Hippocampal formation (tissue), 2 donors: Measurements from ENCODE around the gene CNNM2.
A peak's percentile ranks its signal among the peaks of the same experiment; 100 is the strongest.
"Not testable (repeated sequence)": the region's sequence is repeated elsewhere in the genome, so short reads cannot be mapped to it uniquely, and the experiment has no call there.

Experiments used
- DNase-seq, 2 donors: peaks; one replicate each; lab custom pipeline; 2025; lab: John Stamatoyannopoulos, UW

Gene CNNM2

DNA sequence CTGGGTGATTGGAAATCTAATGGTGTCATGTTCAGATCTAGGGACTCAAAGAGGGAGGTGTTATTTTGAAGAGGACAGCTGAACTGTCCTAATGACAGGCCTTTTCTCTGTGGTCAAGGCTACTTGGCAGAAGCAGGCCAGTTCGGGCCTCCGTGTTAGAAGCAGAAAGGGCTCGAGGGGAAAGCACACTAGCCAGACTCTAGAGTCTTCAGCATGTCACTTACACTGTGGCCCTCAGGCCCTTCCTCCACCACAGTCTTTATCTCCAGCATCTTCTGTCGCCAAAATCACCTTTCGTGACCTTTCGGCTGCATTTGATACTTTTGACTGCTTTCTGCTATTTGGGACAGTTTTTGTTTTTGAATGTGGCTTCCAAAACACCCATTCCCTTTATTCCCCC, 123.3 kb downstream of the CNNM2 start:
- no peak for DNase-seq

DNA sequence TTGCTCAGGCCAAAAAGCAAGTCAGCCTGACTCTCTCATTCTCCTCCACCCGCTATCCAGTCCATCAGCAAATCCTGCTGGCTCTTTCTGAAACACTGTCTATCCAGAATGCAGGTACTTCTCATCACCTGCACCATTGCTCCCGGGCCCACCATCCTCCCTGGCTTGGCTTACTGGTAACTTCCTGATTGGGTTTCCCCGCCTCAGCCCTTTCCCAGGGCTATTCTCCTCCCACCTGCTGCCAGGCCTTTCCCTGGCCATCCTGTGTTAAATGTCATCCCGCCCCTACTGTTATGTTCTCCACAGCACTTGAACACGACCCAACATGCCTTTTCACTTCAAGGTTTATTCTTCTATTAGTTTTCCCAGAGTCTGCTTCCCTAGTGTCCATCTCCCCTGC, 124.0 kb downstream of the CNNM2 start:
- DNase-seq, result no peak

DNA sequence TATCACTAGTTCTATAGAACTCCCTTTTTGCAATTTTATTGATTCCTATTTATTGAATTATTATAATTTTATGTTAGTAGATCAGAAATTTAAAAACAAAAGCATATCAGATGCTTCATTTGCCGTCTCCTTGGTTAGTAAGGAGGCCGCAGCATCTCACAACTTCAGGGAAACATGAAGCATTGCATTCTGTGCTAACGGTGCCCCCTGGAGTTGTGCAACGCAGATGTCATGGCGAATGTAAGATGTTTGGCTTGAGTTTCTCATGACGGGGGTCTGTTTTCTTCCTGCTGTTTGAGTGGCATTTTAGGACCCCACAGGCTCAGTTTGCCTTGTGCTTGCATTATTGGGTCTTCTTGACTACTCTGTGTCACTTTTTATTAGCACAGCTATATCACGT, 124.8 kb downstream of the CNNM2 start:
- DNase-seq, result no peak

DNA sequence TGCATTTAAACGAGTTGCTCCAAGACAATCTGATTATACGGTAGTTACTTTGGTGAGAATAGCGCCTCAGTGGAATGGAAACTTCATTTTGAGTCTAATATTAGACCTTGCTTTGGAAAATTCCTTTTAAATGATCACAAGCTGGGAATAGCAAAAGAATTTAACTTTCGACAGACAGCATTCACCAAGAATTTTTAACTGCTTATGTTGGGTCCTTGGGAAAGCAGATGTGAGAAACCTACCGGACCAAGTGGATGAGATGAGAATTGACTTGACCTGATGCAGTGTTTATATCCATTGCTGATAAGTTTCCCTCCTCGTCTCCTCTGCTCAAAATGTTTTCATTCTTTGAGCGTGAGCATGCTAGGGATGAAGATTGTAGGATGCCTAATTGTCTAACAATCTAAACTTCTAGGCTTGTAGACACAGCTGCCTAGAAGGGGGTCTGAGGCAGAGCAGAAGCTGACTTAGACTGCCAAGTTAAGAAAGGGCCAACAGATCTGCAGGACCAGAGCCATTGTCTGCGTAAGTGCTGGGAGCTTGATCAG, 126.9 kb downstream of the CNNM2 start:
- no peak for DNase-seq

DNA sequence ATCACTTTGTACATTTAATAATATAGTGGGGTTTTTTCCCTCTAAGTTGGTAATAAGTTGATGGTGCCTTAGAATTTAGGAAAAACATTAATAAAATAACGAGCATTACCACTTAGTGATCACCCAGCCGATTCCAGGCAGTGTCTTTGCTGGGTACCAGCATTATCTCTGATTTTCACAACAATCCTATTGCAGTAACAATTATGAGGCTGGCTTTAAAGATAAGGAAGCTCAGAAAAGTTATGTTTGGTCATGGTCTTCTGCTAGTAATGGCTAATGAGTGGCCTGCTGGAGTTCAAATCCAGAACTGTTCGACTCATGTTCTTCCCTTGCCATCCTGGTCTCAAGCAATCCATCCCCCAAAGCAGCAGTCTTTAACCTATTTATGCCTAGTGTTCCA, 127.9 kb downstream of the CNNM2 start:
- DNase-seq, result no peak

DNA sequence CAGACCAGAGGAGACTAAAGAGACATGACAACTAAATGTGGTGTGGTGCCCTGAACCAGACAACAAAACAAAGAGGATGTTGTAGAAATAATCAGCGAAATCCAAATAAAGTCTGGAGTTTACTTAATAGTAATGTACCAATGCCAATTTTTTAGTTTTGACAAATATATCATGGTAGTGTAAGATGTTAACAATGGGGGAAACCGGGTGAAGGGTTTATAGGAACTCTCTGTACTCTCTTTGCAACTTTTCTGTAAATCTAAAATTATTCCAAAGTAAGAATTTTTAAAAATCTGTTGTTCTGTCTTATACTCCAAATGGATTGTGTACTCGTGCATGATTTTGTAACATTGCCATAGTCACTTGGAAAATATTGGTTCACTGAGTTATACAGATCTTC, 129.3 kb downstream of the CNNM2 start:
- DNase-seq, result no peak

DNA sequence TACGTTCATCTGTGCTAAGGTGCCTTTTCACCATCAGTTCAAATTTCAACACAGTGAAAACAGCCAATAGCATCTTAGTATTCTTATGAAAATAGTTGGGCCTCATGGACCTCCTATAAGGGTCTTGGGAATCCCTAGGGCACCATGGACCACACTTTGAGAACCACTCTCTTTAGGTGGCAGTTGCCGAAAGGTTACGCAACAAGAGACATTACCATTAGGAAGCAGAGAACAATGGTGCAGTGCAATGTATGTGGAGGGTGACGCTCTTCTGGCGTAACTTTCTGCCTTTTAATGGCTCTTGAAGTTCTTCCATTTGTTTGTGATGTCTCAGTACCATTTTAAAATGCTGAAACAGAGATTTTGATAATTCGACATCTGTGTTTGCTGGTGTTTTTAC, 131.1 kb downstream of the CNNM2 start:
- DNase-seq, result no peak

DNA sequence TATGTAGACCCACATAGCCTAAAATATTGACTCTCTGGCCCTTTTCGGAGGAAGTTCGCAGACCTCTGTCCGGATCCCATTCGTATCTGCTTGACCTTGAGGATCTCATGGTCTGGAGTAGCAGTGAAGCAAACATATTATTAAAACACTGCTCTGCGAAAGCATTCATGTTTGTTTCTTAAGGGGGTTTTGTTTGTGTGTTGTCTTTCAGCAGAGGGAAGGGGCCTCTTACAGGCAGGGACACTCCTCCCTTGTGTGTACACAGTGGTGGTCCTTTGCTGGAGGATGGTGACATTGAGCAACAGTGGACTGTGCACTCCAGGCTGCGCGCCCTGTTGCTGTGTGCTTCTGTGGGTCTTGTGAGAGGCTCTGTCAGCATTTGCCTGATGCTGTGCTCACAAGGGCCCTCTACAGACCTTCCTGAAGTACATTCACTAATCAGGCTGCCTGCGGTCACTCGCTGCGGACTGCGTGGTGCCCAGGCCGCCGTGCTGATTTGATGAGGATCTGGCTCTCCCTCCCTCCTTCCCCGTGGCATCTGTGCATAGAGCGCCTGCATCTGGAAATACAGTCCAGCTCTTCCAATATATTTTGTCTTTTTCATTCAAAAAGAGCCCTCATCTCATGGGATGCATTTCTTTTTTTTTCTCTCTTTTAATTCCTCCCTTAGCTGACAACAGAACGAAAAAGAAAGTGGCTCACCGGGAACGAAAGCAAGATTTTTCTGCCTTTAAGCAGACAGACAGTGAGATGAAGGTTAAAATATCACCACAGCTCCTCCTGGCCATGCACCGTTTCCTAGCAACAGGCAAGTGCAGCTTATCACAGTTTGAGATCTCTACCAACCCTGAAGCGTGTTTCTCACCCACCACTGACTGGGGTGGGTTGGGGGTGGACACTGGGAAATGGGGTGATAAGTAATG, 135.8 kb downstream of the CNNM2 start:
- DNase-seq, result peak; percentile 32 to 60

DNA sequence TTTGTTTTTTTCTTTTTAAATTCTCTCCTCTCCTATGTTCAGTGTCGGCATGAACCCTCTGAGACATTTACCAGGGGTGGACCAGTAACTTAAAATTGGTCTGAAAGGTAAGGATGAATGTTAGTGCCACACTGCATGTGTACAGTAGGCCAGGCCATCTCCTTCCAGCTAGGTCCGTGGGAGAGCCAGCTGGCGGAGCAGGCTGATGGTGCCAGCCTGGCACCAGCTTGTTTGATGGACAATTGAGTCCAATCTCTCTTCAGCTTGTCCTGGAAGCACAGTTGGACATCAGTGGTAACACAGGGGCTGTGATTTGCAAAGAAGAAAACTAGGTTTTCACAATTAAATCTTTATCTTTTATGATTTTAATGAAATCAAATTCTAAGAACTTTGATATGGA, 136.5 kb downstream of the CNNM2 start:
- DNase-seq, result peak in 1 of 2 donors; percentile 6

DNA sequence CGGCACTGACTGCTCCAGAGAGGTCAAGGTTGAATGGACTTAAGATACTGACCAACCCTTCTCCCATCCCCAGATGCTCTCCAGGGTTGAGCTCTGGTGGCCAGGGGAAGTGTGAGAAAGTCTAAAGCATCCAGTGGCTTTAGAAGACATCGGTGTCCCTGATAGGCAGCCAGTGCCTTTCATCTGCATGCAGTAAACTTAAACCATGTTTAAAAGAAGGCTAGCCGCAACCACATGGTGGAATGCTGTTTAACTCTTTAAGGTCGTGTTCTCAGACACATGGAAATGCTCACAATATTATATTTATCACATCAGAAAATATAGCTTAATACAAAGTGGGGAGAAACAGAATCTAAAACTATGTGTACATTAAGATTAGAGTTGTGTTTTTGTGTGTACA, 137.0 kb downstream of the CNNM2 start:
- DNase-seq, result no peak

GRCh38 chr10:103058034-103058433, 139.9 kb downstream of the CNNM2 start:
- DNase-seq, result no peak

- no peak for DNase-seq
These were observed 142.5 kb downstream of the CNNM2 start for GRCh38 chr10:103060575-103060974.

GRCh38 chr10:103062854-103063590, 144.9 kb downstream of the CNNM2 start:
- DNase-seq, result peak; percentile 30 to 50

GRCh38 chr10:103064956-103065355, 146.9 kb downstream of the CNNM2 start:
- DNase-seq, result no peak

DNA sequence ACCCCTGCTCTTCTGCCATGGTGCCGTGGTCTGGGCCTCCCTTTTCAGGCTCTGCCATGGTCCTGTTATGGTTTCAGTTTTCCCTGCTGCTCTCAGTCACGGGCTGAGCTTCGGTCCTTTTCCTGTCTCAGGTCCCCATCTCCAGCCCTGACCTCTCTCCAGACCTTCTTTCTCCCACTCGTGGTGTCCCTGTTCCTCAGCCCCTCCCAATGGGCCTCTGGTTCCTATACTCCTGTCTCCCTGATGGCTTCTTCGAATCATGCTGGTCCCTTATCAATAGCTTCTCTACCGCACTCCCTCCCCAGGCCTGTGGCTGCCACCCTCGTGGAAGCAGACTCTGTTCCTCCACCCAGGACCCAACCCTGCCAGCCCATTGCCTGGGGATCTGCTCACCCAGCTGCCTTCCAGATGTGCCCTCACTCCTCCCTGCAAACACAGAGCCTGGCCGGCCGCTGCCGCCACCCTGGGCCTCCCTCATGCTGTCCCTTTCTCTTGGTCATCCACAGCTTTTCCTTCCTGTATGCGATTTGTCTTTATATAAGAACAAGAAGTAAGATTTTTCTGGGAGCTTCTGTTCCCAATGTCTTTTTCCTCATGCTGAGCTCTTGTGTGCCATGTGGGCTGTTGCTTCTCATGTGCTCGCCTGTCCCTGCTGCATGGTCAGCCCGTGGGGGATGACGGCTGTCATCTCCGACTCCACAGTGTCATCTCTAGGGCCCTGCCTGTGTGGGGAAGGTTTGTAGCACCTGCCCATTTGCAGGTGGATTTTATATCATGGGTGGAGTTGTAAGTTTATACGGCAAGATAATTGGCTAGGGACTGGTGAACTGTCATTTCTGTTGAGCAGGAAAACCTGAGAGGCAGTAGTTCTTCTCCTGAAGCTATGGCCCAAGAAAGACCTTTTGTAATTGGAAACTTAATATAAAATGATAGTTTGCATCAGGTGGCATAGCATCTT, 148.3 kb downstream of the CNNM2 start:
- DNase-seq, result no peak

DNA sequence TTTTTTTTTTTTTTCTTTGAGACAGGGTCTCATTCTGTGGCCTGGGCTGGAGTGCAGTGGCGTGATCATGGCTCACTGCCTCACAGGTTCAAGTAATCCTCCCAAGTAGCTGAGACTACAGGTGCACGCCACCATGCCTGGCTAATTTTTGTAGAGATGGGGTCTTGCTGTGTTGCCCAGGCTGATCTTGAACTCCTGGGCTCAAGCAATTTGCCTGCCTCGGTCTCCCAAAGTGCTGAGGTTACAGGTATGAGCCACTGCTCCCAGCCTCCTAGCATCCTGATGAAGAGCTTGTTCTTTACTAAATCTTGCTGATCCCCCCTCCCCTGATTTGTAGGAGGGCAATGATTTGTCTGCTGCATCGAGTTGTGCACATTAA, 149.0 kb downstream of the CNNM2 start:
- DNase-seq, result not testable (repeated sequence)

- no peak for DNase-seq
These were observed 149.4 kb downstream of the CNNM2 start for GRCh38 chr10:103067484-103067883.

- DNase-seq, result no peak
These were observed 149.9 kb downstream of the CNNM2 start for GRCh38 chr10:103067956-103068355.

GRCh38 chr10:103069453-103070331, 151.6 kb downstream of the CNNM2 start:
- DNase-seq, result no peak

DNA sequence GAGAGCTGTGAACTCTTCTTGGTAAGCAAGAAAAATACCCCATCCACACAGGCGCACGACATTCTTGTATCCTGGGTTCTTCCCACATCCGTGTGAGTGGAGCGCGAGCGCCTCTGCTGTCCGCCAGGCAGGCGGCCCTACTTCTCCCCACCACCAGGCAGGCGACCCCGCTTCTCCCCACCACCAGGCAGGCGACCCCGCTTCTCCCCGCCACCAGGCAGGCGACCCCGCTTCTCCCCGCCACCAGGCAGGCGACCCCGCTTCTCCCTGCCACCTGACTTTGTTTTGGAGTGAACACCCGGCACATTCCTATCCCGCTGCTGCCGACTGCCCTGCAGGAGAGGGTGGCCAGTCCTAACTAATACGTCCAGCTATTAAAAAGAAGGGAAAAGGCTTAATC, 154.2 kb downstream of the CNNM2 start:
- no peak for DNase-seq

- no peak for DNase-seq
These were observed 154.8 kb downstream of the CNNM2 start for GRCh38 chr10:103072891-103073290.
